ENCODE results near the gene SDCBP2. TPM values are rescaled to one million over a fixed set of nuclear protein-coding genes. Genes with fewer than 3 reads are reported as not detected.

SDCBP2 gene
- total RNA-seq, 1 donor from 2014 or later: 1.6 TPM

DNA sequence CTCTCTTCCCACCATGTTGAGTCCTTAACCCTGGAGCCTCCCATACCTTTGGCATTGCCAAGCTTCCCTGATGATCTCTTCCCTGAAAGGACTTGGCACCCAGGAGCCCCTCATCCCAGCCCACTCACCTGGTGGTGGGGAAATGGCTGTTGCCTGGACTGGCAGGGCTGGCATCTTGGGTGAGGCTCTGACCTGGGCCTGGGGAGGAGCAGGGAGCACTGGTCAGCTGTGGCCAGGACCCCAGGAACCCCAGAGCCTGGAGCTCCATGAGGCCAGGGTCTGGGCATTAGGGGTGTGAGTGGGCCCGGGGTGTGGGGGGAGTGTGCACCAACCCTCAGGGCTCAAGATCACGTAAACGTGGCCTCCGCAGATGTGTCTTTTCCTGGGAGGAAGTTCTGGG, 9.5 kb downstream of the SDCBP2 start:
- no peaks in the 10 kb centered on the region for H3K79me2 ChIP-seq (ENCODE audit: low read depth)
- no peaks in the 10 kb centered on the region for H3F3A ChIP-seq (ENCODE audit: low read depth)
- Mint-ChIP-seq H3K9me3 (no peaks in the 10 kb centered on the region), H3K4me3 (no peak overlapping the region), H3K4me1 (peaks cover 23% of the 10 kb centered on the region), H3K27me3 (ENCODE audit: insufficient read depth, low read depth) (peaks cover 2% of the 10 kb centered on the region), H3K27ac (no peak overlapping the region), H3K36me3 (no peaks in the 10 kb centered on the region)
- no peak for DNase-seq (ENCODE audit: low spot score)
- peaks cover 20% of the 10 kb centered on the region for H3K27me3 ChIP-seq
- H2AFZ ChIP-seq (replicated peaks): no peak overlapping the region
- no peaks in the 10 kb centered on the region for H4K20me1 ChIP-seq (ENCODE audit: low read depth)
- H3K27ac ChIP-seq: no peak overlapping the region
- H3K9ac ChIP-seq: no peak overlapping the region
- TF ChIP-seq, protein P1, sequence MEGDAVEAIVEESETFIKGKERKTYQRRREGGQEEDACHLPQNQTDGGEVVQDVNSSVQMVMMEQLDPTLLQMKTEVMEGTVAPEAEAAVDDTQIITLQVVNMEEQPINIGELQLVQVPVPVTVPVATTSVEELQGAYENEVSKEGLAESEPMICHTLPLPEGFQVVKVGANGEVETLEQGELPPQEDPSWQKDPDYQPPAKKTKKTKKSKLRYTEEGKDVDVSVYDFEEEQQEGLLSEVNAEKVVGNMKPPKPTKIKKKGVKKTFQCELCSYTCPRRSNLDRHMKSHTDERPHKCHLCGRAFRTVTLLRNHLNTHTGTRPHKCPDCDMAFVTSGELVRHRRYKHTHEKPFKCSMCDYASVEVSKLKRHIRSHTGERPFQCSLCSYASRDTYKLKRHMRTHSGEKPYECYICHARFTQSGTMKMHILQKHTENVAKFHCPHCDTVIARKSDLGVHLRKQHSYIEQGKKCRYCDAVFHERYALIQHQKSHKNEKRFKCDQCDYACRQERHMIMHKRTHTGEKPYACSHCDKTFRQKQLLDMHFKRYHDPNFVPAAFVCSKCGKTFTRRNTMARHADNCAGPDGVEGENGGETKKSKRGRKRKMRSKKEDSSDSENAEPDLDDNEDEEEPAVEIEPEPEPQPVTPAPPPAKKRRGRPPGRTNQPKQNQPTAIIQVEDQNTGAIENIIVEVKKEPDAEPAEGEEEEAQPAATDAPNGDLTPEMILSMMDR (IDR thresholded peaks at IDR 0.05): no peak
- no peak for TF ChIP-seq EZH2phosphoT487 (IDR thresholded peaks at IDR 0.05)
- no peak for TF ChIP-seq EZH2 (IDR thresholded peaks at IDR 0.05)
- no peak overlapping the region for H3K4me3 ChIP-seq
- H3K4me2 ChIP-seq: no peak overlapping the region
- no peaks in the 10 kb centered on the region for H3K9me3 ChIP-seq (ENCODE audit: low read depth)
- H3K4me1 ChIP-seq: no peaks in the 10 kb centered on the region
- H3K36me3 ChIP-seq: no peaks in the 10 kb centered on the region

DNA sequence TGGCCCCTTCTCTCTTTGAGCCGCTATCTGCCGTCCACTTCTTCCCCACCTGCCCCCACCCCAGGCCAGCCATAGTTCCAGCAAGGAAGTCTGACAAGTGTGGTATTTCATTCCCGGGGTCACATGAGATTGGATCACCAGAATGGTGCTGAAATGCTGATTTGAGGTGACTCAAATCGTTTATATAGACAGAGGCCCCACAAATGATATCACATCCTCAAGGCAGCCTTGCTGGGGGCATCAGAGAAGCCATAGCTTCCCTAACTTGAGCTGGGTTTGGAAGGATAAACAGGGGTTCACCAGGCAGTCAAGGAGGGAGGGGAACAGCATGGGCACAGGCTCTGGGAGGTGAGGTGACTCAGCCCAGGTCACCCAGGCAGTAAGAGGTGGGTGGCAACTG, 9.9 kb downstream of the SDCBP2 start:
- H3K27ac Mint-ChIP-seq: no peak overlapping the region
- H3K4me1 Mint-ChIP-seq: peaks cover 22% of the 10 kb centered on the region
- H3K4me1 ChIP-seq: no peaks in the 10 kb centered on the region
- H3K4me3 ChIP-seq: no peak overlapping the region
- H4K20me1 ChIP-seq (ENCODE audit: low read depth): no peaks in the 10 kb centered on the region
- no peak overlapping the region for H3K4me2 ChIP-seq
- peaks cover 20% of the 10 kb centered on the region for H3K27me3 ChIP-seq
- no peaks in the 10 kb centered on the region for H3K9me3 Mint-ChIP-seq
- no peak for DNase-seq (ENCODE audit: low spot score)
- H3K36me3 Mint-ChIP-seq: no peaks in the 10 kb centered on the region
- no peak overlapping the region for H3K9ac ChIP-seq
- H3K79me2 ChIP-seq (ENCODE audit: low read depth): no peaks in the 10 kb centered on the region
- H2AFZ ChIP-seq (replicated peaks): no peak overlapping the region
- no peak overlapping the region for H3K27ac ChIP-seq
- TF ChIP-seq EZH2phosphoT487 (IDR thresholded peaks at IDR 0.05): no peak
- no peak for TF ChIP-seq EZH2 (IDR thresholded peaks at IDR 0.05)
- TF ChIP-seq, protein P1 (IDR thresholded peaks at IDR 0.05): no peak
- no peaks in the 10 kb centered on the region for H3K9me3 ChIP-seq (ENCODE audit: low read depth)
- no peaks in the 10 kb centered on the region for H3K36me3 ChIP-seq
- peaks cover 2% of the 10 kb centered on the region for H3F3A ChIP-seq (ENCODE audit: low read depth)
- no peak overlapping the region for H3K4me3 Mint-ChIP-seq
- peaks cover 2% of the 10 kb centered on the region for H3K27me3 Mint-ChIP-seq (ENCODE audit: insufficient read depth, low read depth)

DNA sequence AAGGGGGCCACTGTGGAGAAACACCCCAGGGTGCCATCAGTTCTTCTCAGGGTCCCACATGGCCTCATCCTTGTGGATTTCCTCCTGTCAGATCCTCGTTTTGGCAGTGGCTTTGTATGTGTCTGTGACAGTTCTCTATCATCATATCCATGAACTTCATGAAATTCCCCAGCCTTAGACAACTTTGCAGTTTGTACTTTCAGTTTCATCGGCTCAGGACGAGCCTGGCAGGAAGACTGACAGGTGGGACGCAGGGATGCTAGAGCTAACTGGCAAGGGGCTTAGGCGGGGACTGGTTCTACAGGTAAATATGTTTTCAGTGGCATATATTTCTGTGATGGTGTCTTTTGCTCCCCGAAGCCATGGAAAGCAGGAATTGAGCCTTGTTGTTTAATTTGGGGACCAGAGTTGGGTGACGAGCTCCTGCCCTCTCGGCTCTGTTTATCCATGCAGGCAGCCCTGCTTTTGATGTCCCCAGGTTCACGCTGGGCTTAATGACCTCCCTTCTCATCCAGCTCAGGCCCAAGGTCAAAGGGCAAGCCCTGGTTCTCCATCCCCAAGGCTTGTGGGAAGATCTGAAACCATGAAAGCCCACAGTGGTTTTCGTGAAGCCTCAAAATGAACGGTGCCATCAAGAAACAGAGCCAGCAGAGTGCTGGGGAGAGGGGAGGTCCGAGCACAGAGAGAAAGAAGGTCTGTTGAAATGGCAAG, 11.2 kb downstream of the SDCBP2 start:
- H3K27me3 Mint-ChIP-seq (ENCODE audit: insufficient read depth, low read depth): peaks cover 2% of the 10 kb centered on the region
- Histone ChIP-seq H3K4me3 (no peak overlapping the region), H3K27ac (no peak overlapping the region), H3K36me3 (no peaks in the 10 kb centered on the region), H4K20me1 (ENCODE audit: low read depth) (no peaks in the 10 kb centered on the region), H3K9ac (no peak overlapping the region), H3K27me3 (peaks cover 27% of the 10 kb centered on the region), H3K9me3 (ENCODE audit: low read depth) (no peaks in the 10 kb centered on the region), H2AFZ (replicated peaks) (no peak overlapping the region), H3K4me1 (no peaks in the 10 kb centered on the region), H3F3A (ENCODE audit: low read depth) (peaks cover 4% of the 10 kb centered on the region), H3K4me2 (no peak overlapping the region), H3K79me2 (ENCODE audit: low read depth) (no peaks in the 10 kb centered on the region)
- TF ChIP-seq, protein P1 (IDR thresholded peaks at IDR 0.05): no peak
- TF ChIP-seq EZH2 (IDR thresholded peaks at IDR 0.05) (no peak), EZH2phosphoT487 (IDR thresholded peaks at IDR 0.05) (no peak)
- DNase-seq (ENCODE audit: low spot score): no peak
- peak overlapping the region; percentile 44 for H3K27ac Mint-ChIP-seq
- no peaks in the 10 kb centered on the region for H3K36me3 Mint-ChIP-seq
- H3K4me1 Mint-ChIP-seq: peaks cover 24% of the 10 kb centered on the region
- no peak overlapping the region for H3K4me3 Mint-ChIP-seq
- H3K9me3 Mint-ChIP-seq: no peaks in the 10 kb centered on the region

Measured in neural progenitor cell (in vitro differentiated cells).